A673 (cell line): Measurements from ENCODE around the gene IYD. TPM values are rescaled to one million over a fixed set of nuclear protein-coding genes. Genes with fewer than 3 reads are reported as not detected.

Experiments used
- BruUV-seq: library from RNA; stranded (reverse); fragments of 400-500 nt; replicated peaks from 2 replicates; lab custom pipeline; 2021; lab: Mats Ljungman, UMichigan
- CTCF ChIA-PET: fragments of 300-600 bp; sonication (Branson Sonifier 250); formaldehyde crosslinking; loops from one replicate; lab custom pipeline; 2022; ENCODE audit warnings: antibody characterized with exemption; lab: Charles Lee
- POLR2A ChIA-PET: fragments of 300-600 bp; sonication (Branson Sonifier 250); formaldehyde crosslinking; loops from one replicate; lab custom pipeline; 2022; ENCODE audit warnings: antibody characterized with exemption; ENCODE audit not compliant: low non-redundant PET; lab: Charles Lee
- DNase-seq: peaks from one replicate; pipeline ENCODE4 v3.0.0-alpha.2; 2015; ENCODE audit warnings: low spot score
- H3K27ac ChIP-seq: fragments of 200-600 bp; sonication (generic); 2 replicates; pipeline ENCODE4 v1.5.1; 2016; ENCODE audit warnings: mixed run types, low read depth, mild to moderate bottlenecking, mixed read lengths, antibody characterized with exemption, low read length; ENCODE audit not compliant: poor library complexity, severe bottlenecking
- H3K27me3 ChIP-seq: fragments of 200-600 bp; sonication (generic); replicated peaks from 2 replicates; pipeline ENCODE4 v1.6.1; 2017; ENCODE audit warnings: mixed run types, low read depth, mild to moderate bottlenecking, mixed read lengths, antibody characterized with exemption, low read length; ENCODE audit not compliant: insufficient read depth, poor library complexity
- H3K36me3 ChIP-seq: fragments of 200-600 bp; sonication (generic); 2 replicates; pipeline ENCODE4 v1.6.1; 2016; ENCODE audit warnings: mixed run types, mild to moderate bottlenecking, mixed read lengths, antibody characterized with exemption, low read length; ENCODE audit not compliant: insufficient read depth, poor library complexity, severe bottlenecking
- H3K4me1 ChIP-seq: fragments of 200-600 bp; sonication (generic); 2 replicates; pipeline ENCODE4 v1.6.1; 2017; ENCODE audit warnings: mixed run types, mild to moderate bottlenecking, mixed read lengths, antibody characterized with exemption, low read length; ENCODE audit not compliant: insufficient read depth, poor library complexity, severe bottlenecking
- H3K4me3 ChIP-seq: fragments of 200-600 bp; sonication (generic); 2 replicates; pipeline ENCODE4 v1.5.1; 2016; ENCODE audit warnings: low read depth, mixed run types, mild to moderate bottlenecking, mixed read lengths, low read length; ENCODE audit not compliant: poor library complexity, severe bottlenecking
- H3K9me3 ChIP-seq: fragments of 200-600 bp; sonication (generic); 2 replicates; pipeline ENCODE4 v1.6.1; 2016; ENCODE audit warnings: mixed run types, low read depth, mild to moderate bottlenecking, mixed read lengths, antibody characterized with exemption, low read length; ENCODE audit not compliant: poor library complexity, severe bottlenecking
- EZH2 ChIP-seq: fragments of 200-600 bp; sonication (generic); IDR thresholded peaks from 2 replicates; pipeline ENCODE4 v1.6.1; 2017; ENCODE audit warnings: borderline replicate concordance, low read depth, mild to moderate bottlenecking, mixed read lengths, antibody characterized with exemption, low read length; ENCODE audit not compliant: poor library complexity, severe bottlenecking
- intact Hi-C: fragments of 100-400 bp; cut with micrococcal nuclease; formaldehyde crosslinking; loops from one replicate; pipeline ENCODE4 v1.10.0; 2022; ENCODE audit not compliant: unreplicated experiment
- total RNA-seq: library from RNA; stranded (reverse); gene quantifications from 2 replicates; pipeline ENCODE4 v1.2.3, GENCODE V29; 2021
- TF ChIP-seq, protein P1 (sequence below): fragments of 300-800, 200-600 bp; sonication (generic); conservative IDR thresholded peaks from 2 replicates; pipeline ENCODE4 v1.5.1; 2017; ENCODE audit warnings: low read depth, mild to moderate bottlenecking, antibody characterized with exemption, low read length, moderate library complexity, mixed read lengths

The IYD gene
- total RNA-seq, 1 experiment from 2014 or later: not detected

DNA sequence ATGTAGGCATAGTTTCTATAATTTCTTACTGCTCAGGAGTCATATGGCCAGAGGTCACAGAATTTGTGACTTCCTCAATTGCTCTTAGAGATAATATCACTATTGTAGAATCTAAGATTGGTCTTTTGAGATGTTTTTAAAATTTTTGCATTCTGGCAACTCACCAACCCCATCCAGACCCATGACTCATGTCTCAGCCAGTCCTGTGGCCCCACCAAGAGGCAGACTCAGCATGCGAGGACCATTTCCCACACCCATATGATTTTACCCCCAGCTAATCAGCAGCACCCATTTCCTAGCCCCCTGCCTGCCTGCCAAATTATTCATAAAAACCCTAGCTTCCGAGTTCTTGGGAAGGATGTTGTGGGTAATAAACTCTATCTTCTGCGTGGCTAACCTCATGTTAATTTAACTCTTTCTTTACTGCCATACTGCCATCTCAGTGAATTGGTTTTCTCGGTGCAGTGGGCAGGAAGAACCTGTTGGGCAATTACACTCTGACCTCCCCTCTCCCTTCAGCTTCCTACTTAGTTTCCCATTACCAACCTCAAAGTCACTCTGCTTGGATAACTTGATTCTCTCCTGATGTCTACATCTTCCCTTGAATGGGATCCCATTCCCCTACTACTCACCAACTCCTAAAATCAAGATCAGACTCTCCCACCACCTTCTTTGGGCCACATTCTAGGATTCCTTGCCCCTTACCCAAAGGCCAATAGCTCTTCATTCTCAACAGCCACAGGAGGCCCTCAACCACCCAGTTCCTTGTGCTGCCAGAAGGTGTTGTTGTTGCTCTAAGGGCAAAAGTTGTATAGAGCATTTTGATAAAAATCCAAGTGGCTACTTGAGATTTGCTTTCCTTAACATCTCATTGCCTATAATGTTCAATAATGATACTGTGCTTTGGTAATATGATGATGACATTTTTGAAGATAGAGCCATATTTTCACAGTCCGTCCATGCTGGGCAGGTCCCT lies 16.2 kb upstream of the IYD start:
- Histone ChIP-seq H3K27me3 (no peaks in the 10 kb centered on the region), H3K9me3 (no peaks in the 10 kb centered on the region), H3K4me1 (no peaks in the 10 kb centered on the region), H3K36me3 (no peaks in the 10 kb centered on the region), H3K27ac (no peak overlapping the region), H3K4me3 (no peak overlapping the region)
- intact Hi-C loops: no loop called here
- peak; percentile 18 for DNase-seq
- ChIA-PET POLR2A (no interaction called here), CTCF (interaction anchor here (1.0 kb wide), 1 partner anchor 463 kb away, joined by 5 read pairs; no protein-coding TSS in a partner anchor)
- BruUV-seq: no TSS peak
- TF ChIP-seq EZH2: no peak
- TF ChIP-seq, protein P1, sequence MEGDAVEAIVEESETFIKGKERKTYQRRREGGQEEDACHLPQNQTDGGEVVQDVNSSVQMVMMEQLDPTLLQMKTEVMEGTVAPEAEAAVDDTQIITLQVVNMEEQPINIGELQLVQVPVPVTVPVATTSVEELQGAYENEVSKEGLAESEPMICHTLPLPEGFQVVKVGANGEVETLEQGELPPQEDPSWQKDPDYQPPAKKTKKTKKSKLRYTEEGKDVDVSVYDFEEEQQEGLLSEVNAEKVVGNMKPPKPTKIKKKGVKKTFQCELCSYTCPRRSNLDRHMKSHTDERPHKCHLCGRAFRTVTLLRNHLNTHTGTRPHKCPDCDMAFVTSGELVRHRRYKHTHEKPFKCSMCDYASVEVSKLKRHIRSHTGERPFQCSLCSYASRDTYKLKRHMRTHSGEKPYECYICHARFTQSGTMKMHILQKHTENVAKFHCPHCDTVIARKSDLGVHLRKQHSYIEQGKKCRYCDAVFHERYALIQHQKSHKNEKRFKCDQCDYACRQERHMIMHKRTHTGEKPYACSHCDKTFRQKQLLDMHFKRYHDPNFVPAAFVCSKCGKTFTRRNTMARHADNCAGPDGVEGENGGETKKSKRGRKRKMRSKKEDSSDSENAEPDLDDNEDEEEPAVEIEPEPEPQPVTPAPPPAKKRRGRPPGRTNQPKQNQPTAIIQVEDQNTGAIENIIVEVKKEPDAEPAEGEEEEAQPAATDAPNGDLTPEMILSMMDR: no peak

DNA sequence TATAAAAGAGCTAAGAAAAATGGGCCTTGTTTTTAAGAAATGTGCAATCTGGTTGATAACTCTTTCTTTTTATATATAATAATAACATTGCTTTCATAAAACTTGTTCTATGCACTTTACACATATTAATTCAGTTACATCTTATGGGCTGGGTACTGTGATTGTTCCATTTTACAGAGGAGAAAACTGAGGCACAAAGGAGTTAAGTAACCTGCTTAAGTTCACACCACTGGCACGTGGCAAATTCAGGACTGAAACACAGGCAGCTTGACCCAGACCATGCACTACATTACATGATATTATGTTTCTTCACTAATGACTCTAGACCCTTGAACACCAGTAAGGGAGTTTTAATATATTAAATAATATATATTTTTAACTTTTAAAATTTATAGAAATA lies 15.4 kb upstream of the IYD start:
- POLR2A ChIA-PET: no interaction called here
- intact Hi-C loops: no loop called here
- no peaks in the 10 kb centered on the region for H3K9me3 ChIP-seq
- no peak for DNase-seq
- no TSS peak for BruUV-seq
- no peak overlapping the region for H3K27ac ChIP-seq
- no peaks in the 10 kb centered on the region for H3K4me1 ChIP-seq
- no peak for TF ChIP-seq EZH2
- TF ChIP-seq, protein P1: no peak
- no peaks in the 10 kb centered on the region for H3K36me3 ChIP-seq
- no peak overlapping the region for H3K4me3 ChIP-seq
- CTCF ChIA-PET: interaction anchor here (1.0 kb wide), 1 partner anchor 462 kb away, joined by 5 read pairs; no protein-coding TSS in a partner anchor
- no peaks in the 10 kb centered on the region for H3K27me3 ChIP-seq

DNA sequence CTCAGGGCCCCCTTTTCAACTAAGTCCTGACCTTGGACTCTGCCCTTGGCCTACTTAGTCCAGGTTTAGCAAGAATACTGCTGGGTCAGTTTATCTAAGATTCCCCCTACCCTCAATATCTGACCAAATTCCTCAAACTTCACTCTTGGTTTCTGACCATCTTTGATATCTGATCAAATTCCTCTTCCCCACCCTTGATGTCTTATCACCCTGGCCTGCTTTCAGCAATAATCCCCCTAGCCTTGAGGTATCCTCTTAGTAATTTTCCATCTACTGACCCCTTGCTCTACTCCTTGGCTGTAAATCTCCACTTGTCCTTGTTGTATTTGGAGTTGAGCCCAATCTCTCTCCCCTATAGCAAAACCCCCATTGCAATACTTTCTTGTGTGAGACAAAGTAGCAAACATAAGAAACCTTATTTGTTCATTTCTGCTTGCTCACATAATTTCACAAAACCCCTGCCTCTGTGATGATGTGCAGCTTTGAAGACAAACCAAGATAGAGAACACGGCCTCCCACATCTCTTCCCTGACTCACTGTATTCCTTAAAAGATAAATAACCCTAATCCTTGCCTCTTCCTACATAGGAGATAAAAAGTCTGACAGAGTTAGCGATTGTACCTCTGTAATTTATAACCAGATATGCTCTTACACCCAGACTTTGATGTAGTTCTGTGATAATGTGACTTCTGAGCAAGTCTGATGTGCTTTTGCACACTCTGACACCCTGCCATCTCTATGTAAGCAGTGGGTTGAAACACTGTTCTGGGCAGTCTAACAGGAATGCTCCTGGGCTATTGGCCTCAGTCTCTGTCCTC lies 13.8 kb upstream of the IYD start:
- H3K9me3 ChIP-seq: no peaks in the 10 kb centered on the region
- CTCF ChIA-PET: no interaction called here
- POLR2A ChIA-PET: no interaction called here
- H3K27me3 ChIP-seq: no peaks in the 10 kb centered on the region
- no peaks in the 10 kb centered on the region for H3K4me1 ChIP-seq
- H3K36me3 ChIP-seq: no peaks in the 10 kb centered on the region
- H3K4me3 ChIP-seq: no peak overlapping the region
- no peak overlapping the region for H3K27ac ChIP-seq
- BruUV-seq: no TSS peak
- DNase-seq: no peak
- intact Hi-C loops: no loop called here
- TF ChIP-seq, protein P1: no peak
- TF ChIP-seq EZH2: no peak
